NCI-H2171 treated with DMSO at 0.1 percent for 48 hours (cell line): Measurements from ENCODE around the gene AFG3L2.
"Not testable (repeated sequence)": the region's sequence is repeated elsewhere in the genome, so short reads cannot be mapped to it uniquely, and the experiment has no call there.

Source experiments
- DNase-seq: peaks from one replicate; lab custom pipeline; 2025; lab: John Stamatoyannopoulos, UW

The AFG3L2 gene

DNA sequence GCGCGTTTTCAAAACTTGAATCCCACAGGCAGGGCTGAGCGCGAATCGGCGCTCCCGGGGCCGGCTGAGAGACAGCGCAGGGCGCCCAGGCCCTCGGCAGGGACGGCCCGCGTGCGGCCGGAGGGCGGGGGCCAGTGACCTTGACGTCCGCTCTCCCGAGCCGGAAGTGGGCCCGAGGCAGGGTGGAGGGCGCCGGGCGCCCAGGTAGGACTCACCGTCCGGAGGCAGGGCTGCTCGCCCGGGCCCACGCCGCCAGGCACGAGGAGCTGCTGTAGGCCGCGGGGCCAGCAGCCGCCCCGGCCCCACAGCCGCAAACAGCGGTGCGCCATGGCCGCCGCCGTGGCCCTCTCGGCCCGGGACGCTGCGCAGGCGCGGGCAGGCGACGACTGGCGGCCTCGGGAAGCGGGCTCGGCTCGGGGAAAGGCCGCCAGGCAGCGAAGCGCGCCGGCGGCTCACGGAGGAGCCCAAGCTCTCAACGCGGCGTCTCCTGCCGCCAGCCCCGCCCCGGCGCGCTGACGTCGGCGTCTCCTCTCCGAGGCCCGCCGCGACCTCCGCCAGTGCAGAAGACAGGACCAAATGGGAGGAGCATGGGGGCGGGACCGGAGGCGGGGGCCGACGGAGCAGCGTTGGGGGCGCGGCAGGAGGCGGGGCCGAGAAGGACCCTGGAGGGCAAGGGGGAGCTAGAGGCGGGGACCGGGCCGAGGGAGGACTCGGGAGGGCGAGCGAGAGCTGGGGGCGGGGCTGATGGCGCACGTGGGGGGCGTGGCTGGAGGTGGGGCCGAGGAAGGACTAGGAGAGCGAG, at the start of gene AFG3L2:
AFG3L2 (minus strand) TSS at position 474 of the 802 bp plus-strand sequence; CDS start at position 329, 145 bp downstream.
- DNase-seq, result peak; percentile 100

DNA sequence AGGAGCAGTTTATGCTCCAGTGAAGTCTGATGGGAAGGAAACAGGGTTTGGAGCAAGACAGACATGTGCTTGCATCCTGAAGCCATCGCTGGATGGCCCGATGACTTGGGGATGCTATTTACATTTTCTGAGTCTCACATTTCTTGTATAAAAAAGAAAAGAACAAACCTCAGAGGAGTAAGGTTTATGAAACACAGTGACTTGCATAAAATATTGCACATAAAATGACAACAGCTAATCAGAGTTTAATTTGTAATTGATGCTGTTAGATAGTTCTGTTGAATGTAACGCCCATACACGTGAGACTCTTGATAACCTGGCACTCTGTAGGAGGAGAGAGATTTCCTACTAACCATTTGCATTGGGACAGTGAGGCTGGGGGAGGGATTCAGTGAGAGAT, 47.2 kb upstream of the AFG3L2 start:
- no peak for DNase-seq

DNA sequence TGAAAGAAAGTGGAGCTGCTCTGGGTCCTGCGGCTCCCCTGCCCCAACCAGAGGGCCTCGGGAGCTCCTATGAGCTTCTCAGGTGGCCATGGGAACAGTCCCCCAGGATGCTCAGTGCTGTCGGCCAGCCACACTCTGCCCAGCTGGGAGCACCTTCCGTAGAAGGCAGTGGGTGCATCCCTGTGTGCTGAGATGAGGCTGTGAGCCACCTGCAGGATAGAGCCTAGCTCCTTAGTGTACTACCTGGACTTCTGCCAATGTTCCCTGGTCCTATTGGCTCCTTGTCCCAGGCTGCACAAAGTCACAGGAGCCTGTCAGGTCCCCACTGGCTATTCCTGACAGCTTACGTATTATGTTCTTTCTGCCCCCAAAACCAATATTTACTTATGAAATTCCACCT, 46.8 kb upstream of the AFG3L2 start:
- peak; percentile 83 for DNase-seq

DNA sequence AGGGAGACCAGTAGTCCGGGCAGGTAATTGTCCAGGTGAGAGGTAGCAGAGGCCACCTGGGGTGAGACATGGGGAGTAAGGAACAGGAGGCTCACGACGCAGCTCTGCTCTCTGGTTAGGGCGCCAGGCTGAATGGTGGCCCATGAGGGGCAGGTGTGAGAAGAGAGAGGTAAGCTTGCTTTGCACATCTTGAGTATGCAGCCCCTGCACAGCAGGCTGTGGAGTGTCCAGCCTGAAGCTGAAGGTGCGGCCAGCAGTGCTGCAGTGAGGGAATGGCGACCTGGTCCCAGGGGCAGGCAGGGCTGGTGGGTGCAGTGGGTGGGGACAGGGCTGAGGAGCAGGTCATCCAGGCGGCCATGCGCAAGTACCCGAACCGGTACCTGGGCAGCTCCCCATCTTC, 46.4 kb upstream of the AFG3L2 start:
- DNase-seq, result no peak

DNA sequence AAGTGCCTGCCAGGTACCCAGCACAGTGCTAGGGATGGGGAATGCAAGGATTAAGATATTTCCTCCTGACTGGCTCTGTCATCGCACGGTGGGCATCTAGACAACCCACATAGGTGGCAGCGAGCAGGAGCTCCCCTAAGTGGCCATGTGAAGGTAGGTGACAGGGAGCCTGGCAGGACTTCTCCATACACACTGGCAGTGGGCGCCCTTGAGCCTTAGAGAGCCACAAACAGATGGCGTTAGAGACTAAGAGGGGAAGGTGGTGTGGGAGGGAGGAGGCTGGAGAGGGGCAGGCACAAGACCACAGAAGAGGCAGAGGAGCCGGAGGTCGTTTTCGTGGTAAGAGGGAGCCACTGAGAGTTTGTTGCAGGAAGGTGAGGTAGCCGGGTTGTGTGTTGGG, 45.9 kb upstream of the AFG3L2 start:
- peak; percentile 51 for DNase-seq

DNA sequence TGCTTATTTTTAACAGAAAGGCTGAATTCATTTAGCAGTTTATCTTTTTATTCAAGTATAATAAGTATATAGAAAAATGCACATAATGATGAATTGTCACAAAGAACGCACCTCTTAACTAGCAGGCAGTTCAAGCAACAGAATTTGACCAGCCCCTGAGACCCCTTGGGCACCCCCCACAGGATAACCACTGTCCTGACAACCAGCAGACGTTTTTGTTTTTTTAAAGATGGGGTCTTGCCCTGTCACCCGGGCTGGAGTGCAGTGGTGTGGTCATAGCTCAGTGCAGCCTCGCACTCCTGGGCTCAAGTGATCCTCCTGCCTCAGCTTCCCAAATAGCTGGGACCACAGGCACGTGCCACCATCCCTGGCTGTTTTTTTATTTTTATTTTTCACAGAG, 44.7 kb upstream of the AFG3L2 start:
- no peak for DNase-seq

DNA sequence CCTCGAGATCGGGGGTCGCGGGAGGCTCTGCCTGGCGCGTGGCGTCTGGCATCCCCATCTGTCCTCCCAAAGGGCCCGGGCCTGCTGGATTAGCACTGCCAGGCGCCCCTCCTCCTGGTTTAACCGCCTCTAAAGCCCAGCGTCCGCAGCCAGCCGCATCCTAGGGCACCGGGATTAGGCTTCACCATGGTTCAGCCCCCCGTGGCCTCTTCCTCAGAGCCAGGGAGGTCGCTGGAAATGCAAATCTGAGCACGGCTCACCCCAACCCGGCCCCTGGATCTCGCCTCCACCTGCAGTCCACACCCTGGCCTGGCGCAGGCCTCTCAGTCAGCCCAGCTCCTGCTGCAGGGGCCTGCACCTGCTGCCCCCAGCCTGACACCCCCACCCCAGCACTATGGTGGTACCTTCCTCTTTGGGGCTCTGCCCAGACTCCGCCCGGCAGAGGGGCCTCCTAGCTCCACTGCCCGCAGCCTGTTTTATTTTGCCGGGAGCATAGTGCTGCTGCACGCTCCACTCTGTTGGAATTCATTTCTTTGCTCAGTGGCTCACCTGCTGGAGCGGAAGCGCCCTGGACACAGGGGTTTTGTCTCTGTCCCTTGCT, 43.9 kb upstream of the AFG3L2 start:
- DNase-seq, result peak; percentile 78

DNA sequence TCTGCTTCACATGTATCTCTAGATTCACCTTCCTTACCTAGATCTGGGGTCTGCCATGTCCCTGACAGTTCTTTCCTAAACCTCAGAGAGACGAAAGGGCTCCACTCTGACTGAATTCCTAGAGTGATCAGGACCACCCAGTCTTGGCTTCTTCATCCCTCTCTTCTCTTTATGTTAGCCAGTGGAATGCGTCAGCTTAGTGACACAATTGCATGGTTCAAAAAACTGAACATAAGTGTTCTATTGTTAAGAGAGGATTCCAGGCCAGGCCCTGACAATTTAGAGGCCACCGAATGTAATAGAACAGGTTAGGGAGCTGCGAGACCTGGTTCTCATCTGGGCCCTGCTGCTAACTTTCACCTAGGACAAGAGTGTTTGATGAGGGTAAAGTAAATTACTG, 40.7 kb upstream of the AFG3L2 start:
- no peak for DNase-seq

DNA sequence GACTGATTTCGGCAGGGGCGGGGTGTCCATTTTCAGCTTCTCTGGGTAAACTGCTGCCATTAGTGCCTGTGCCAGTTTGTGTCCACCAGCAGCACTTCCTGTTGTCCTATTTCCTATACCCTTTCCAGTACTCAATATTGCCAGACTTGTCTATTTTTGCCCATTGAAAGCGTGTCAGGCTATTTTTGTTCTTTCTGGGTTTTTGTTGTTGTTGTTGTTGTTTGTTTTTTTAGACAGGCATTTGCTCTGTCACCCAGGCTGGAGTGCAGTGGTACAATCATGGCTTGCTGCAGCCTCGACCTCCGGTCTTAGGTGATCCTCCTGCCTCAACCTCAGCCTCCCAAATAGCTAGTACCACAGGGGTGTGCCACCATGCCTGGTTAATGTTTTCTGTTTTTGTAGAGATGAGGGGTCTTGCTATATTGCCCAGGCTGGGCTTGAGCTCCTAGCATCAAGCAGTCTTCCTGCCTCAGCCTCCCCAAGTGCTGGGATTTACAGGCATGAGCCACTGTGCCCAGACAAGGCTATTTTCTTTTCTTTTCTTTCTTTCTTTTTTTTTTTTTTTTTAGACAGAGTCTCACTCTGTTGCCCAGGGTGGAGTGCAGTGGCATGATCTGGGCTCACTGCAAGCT, 39.2 kb upstream of the AFG3L2 start:
- DNase-seq, result no peak

DNA sequence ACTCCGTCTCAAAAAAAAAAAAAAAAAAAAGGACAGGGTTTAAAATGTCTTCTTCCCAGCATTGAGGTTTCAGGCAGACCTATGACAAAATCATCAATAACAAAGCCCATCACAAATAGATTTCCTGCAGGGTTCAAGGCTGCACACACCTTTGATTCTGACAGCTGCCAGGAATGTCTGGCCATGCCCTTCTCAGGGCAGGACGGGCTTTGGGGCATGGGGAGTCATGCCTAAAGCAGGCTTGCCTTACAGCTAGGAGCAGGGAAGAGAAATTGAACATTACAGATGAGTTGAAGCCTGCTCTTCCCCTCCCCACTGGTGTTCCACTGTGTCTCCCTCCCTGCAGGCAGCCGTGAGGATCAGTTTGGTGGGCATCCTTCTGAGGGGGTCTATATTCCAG, 34.4 kb upstream of the AFG3L2 start:
- DNase-seq, result no peak

DNA sequence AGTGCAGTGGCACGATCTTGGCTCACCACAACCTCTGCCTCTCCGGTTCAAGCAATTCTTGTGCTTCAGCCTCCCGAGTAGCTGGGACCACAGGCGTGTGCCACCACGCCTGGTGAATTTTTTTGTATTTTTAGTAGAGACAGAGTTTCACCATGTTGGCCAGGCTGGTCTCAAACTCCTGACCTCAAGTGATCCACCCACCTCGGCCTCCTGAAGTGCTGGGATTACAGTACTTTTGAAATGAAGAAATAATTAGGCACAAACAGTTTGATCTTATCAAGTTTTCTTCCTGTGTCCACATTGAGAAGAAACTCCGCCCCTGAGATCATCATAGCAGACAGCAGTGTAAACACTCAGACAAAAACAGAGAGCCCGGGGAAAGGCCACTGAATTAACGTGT, 33.7 kb upstream of the AFG3L2 start:
- not testable (repeated sequence) for DNase-seq

DNA sequence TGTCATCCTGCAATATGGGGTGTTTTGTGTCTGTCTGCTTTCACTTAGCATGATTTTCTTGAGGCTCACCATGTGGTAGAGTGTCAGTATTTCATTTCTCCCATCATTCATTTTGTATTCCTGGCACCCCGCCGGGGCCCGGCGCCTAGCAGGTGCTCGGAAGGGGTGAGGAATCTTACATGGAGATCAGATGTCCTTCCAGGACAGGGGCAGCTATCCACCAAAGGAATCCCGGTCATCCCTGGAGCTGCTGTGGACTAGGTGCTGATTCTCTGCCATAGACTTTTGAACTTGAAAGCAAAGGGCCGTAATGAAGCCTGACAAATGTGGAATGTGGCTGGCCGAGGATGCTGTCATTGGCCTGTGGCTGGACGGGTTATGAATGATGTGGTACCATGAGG, 33.1 kb upstream of the AFG3L2 start:
- DNase-seq, result no peak

DNA sequence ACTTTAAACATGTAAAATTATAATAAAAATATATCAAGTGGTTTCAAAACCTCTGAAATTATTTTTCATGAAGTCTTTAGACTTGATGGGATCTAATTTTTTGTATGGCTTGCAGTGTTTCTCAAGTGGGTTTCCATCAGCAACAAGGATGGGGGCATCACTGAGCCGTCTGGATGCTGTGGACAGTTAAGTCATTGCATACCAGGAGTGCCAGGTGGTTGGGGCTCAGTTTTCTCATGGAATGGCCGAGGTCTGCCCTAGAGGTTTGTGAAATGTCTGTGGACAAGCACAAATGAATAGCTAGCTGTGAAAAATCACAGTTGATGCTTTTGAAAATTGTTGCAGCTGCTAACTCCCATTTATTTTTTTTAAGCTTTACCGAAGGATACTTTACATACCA, 32.4 kb upstream of the AFG3L2 start:
- no peak for DNase-seq

DNA sequence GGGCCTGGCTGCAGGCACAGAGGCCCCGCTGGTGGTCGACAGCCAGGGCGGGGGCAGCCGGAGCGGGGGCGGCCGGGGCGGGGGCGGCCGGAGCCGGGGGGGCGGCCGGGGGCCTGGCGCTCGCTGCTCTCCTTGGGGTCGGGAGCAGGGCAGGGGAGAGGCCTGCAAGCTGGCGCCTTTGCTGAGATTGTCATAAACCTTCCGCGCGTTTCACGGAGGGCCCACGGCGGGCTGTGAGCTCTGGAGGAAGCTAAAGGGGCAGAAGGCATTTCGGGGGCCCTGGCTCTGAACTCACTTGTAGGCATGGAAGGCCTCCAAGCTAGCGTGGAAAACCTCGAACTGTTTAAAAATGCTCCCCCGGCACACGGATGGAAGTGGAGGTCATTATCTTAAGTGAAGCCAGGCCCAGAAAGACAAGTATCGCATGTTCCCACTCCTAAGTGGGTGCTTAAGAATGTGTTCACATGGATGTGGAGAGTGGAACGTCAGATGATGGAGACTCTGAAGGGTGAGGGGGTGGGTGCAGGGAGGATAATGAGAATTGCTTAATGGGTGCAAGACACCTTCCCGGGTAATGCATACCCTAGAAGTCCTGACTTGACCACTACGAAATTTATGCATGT, 31.3 kb upstream of the AFG3L2 start:
- peak; percentile 47 for DNase-seq

DNA sequence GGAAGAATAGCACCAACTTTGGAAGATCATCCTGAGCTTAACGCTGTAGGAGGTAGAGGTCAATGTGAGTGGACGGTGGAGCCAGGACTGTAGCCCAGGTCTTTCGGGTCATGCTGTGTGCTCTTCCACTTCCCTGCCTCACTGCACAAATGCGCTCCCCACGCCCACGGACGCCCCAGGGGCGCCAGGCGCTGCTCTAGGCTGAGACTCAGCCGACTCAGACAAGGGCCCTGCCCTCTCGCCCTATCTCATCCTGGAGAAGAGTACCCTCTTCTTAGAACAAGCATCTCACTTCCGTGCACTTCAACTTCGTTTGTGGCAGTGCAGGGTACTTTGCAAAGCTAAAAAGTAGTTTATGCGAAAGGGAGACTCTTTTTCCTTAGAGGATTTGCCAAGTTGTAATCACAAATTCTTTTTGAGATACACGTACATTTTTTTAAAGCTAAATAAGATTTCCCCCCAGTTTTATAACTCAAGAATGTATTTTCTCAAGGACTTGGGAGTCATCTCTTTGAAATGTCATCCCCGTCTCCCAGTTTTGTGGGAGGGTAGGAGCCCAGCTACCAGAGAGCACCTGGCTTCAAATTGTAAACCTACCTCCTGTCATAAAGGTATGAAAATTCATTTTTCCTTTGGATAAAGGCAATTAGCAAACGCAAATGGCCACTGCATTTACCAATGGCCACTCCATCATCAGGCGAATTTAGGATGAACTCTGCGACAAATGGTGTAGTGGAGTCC, 29.5 kb upstream of the AFG3L2 start:
- DNase-seq, result no peak

DNA sequence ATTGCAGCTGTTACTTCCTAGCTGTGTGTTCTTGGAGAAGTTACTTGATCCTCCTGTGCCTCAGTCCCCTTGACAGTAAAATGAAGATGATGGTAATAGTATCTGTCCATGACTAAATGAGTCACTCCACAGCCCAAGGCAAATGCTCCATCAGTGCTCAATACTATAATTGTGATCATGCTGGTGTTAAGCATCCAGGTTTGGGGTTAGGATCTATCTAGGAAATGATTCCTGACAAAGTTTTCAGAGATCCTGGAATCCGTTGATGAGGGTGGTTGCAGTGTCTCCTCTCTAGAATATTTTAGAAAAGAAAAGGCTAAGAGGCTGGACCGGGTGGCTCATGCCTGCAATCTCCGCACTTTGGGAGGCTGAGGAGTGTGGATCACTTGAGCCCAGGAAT, 28.0 kb upstream of the AFG3L2 start:
- no peak for DNase-seq

DNA sequence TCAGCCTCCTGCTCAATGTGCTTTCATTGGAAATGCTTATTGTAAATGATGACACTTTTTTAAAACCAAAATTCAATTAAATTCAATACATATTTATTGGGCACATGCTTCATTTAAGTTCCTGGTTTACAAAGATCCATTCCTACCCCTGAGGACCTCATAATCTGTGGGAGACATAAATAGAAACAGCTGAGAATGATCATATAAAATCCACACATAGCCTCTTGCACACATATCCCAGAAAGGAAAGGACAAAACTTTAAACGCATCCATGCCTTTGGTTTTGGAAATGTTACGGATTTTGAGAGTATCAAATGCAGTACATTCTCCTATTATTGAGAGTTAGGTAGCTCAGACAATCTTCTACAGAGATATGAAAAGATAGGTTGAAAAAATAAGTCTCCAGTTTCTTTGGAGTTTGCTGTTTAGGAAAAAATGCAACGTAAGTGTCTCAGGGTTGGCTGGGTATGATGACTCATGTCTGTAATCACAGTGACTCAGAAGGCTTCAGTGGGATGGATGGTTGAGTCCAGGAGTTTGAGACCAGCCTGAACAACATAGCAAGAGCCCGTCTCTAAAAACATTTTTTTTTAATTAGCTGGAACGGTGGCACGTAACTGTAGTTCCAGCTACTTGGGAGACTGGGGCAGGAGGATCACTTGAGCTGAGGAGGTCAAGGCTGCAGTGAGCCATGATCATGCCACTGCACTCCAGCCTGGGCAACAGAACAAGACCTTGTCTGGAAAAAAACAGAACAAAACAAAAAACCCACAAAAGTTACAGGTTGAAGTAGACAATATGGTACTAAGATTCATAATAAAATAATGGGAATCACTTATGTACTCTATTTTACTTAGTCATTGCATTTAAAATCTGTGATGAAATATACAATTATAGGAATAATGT, 26.8 kb upstream of the AFG3L2 start:
- no peak for DNase-seq

DNA sequence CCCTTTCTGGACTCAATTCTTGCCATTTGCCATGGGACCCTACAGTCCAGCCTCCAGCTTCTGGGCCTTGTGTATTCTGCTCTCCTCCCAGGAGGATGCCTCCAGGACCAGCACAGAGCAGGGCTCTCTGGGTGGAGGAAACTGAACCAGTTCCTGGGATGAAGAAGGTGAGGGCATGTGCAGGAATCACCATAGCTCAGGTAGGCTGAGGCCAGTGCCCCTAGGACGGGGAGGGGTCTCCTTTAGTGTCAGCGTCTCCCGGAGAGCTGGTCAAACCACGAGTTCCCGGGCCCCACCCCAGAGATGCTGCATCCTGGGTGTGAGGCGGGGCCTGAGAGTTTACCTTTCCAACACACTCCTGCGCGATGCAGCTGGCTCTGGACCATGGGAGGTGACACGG, 24.9 kb upstream of the AFG3L2 start:
- no peak for DNase-seq

DNA sequence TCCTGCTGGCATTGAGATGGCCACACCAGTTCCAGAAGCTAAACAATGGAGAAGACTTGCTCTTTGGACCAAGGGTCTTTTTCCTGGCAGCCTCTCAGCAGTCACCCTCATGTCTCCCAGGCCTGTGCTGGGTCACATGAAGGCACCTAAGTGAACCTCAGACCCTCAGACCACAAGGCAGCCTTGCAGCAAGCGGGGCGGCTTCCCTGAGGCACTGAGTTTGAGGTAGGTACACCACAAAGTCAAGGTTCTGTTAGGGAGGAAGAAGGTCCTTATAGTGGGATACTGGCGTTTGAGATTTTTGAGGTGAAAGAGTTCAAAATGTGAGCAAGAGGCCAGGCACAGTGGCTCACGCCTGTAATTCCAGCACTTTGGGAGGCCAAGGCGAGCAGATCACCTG, 22.2 kb upstream of the AFG3L2 start:
- DNase-seq, result no peak

DNA sequence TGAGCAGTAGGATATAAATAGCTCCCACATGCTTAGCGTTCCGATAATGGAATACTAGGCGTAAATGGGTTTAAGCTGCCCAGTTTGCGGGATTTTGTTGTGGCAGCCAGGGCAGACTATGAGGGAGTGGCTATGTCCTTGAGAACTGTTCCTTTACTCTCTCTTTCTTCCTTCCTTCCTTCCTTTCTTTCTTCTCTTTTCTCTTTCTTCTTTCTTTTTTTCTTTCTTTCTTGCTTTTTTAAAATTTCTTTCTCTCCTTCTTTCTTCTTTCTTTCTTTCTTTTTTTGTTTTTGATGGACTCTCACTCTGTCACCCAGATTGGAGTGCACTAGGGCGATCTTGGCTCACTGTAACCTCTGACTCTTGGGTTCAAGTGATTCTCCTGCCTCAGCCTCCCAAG, 21.6 kb upstream of the AFG3L2 start:
- no peak for DNase-seq

DNA sequence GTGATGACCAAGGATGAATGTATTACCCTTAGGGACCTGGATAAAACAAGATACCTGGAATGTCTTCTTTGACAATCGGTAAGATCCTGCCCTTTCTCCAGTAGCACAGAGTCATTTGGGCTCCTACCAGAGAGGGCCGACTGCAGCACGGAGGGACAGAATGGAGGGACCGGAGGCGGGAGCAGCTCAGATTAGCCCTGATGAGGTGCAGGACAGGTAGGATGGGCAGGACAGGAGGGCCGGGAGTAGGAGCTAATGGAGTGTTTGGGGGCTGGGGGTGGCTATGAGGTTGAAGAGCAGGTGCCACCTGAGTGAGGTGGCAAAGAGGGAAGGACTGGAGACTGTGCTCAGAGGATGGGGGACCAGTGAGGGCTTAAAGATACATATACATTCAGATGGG, 20.8 kb upstream of the AFG3L2 start:
- DNase-seq, result no peak
